GM18870 (cell line): Measurements from ENCODE around the gene GPRIN2.
A peak's percentile ranks its signal among the peaks of the same experiment; 100 is the strongest.
"Not testable (repeated sequence)": the region's sequence is repeated elsewhere in the genome, so short reads cannot be mapped to it uniquely, and the experiment has no call there.

ENCODE experiments used
- ATAC-seq: cut with Tn5 transposase; IDR thresholded peaks from one replicate; pipeline ENCODE4 v1.9.1; 2021; ENCODE audit warnings: moderate library complexity; ENCODE audit not compliant: unreplicated experiment

Gene GPRIN2

DNA sequence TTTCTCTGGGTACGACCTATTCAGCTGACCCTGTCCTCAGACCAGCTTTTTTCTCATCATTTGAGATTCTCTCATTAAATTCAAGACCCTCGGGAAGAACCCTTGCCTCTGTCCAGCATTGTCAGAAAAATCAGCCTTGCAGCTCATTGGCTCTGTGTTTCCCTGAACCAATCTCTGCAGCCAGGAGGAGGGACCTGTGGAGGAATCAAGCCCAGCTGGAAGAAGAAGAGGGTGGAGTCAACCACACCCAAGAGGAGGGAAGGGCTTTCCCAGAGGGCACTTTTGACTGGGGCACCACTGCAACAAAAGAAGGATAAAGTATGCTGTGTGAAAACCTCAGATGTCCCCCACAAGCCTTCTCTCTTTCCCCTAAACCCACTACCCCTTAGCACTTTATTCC lies 14.2 kb upstream of the GPRIN2 start:
- ATAC-seq = not testable (repeated sequence)

DNA sequence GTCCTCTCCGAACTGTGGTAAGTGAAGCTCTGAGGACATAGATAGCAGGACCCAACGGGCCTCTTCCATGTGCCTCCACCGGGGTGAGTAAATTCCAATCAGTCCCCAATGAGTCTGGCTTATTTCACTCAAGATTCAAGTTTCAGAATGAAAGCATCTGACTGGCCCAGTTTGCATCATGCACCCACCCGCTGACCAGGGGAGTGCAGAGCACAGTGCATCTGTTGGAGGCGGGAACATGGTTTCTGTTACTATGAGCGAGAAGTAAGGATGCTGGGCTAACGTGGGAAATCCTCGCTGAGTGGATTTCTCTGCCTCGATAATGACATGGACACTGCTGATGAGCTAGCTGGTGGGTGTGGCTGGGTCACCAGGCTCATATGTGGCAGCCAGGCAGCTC lies 10.7 kb upstream of the GPRIN2 start:
- not testable (repeated sequence) for ATAC-seq

DNA sequence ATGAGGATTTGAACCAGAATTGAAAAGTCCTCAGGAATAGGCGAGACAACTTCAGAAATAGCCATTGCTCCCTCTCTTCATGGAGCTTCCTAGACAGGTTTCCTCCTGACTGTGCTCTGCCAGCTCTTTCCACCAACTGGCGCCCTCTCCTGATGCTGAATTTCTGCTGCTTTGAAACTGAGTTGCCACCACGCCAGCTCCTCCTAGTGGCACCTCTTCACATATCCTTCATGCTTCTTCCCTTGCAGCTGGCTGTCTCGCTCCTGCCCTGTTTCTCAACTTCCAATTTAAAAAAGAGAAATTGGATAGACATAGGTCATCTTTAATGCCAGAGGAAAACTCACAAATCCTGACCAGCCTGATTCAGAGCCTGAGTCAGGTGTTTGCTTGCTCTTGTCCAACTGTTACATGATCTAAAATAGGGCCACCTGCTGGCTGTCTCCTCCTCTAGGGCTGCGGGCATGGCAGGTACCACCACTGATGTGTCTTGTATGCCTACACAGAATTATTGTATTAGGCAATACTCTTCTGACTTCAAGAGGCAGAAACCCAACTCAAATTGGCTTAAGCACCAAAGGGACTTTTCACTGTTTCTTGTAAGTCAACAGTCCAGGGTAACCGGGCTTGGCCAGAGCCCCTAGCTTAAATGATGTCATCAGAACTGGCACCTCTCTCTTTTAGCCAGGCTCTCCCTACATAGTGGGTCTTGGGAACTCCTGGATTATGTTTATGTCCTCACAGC lies 9.3 kb upstream of the GPRIN2 start:
- peak; percentile 61 for ATAC-seq

DNA sequence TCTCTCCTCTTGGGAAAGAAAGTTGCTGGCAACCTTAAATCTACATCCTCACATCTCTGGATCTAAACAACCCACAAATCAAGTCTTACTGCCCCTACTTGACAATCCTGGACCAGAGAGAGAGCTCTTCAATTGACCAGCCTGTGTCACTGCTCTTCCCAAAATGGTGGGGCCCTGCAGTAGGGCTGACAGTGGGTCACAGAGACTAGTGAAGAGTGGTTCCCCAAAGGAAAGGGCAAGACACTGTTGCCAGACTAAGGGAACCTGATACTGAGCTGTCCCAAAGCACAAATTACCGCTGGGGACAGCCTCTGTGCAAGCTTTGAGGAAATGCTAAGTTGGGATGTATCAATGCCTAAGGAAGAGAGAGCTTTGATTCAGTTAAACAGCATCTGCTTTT lies 4.5 kb upstream of the GPRIN2 start:
- no peak for ATAC-seq

DNA sequence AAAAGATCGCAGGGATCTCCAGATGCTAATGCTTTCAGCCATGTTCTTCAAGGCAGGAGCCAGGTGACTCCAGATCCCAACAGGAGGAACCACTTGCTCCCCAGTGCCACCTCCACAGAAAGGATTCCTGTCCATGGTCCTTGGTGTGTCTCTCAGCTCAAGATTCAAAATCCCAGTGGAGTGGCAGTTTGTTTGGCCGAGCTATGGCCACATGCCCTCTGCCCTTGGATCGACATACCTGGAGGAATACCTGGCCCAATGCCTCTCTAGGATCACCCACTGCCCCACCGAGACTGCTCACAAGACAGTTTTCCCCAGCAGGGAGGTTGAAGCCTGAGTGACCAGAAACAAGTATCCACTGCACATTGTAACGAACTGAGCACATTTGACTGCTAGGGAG lies 3.9 kb upstream of the GPRIN2 start:
- ATAC-seq = no peak

DNA sequence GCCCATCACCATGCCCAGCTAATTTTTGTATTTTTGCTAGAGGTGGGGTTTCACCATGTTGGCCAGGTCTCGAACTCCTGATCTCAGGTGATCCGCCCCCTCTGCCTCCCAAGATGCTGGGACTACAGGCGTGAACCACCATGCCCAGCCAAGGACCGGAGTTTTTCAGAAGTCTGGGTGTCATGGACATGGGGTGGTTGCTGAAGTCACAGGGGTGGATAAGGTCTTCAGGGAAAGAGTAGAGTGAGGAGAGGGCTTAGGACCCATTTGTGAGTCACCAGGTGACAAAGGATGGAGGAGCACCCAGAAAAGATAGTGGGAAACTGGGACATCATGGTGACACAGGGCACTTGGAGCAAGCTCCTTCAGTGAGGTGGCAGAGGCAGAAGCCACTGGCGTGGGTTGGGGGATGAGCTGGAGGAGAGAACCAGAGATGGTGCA lies 2.8 kb upstream of the GPRIN2 start:
- no peak for ATAC-seq

DNA sequence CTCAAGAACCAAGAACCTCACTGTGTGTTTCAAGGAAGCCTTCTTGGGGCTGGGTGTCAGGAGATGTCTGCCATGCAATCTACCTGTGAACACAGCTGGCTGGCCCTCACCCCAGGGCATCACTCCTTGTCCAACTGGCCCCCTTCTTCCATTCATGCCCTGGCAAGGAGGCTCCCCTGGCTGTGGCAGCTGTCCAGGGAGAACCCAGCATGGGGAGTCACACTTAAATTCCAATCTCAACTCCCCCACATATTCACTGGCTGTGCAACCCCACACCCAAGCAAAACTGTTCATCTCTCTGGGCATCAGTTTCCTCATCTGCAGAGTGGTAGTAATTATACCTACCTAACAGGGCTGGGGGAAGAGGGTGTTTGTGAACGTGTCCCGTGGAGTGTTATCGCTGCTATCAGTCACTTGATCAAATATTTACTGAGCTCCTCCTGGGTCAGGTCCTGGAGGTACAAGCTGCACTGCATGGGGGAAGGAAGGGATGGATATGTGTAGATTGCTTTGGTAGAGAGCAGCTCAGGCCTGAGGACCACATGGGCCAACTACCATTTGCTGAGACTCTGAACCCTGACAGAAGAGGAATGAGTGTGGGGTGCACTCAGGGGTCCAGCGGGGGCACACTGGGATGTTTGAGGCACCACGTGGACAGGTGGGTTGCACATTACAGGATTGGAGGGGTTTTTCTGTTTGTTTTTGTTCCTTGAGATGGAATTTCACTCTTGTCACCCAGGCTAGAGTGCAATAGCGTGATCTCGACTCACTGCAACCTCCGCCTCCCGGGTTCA lies 2.1 kb upstream of the GPRIN2 start:
- ATAC-seq = no peak

DNA sequence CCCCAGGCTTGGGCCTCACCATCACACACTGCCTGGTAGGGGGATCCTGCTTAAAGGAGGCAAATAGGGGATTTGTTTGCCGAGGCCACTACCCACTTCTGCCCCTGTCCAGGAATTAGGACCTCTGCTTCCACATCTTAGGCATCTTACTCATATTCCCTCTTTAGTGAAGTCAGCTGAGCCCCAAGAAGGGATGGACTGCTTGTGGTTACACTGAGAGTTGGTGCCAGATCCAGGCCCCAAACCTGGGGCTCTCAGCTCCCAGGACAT lies 1.6 kb upstream of the GPRIN2 start:
- no peak for ATAC-seq

DNA sequence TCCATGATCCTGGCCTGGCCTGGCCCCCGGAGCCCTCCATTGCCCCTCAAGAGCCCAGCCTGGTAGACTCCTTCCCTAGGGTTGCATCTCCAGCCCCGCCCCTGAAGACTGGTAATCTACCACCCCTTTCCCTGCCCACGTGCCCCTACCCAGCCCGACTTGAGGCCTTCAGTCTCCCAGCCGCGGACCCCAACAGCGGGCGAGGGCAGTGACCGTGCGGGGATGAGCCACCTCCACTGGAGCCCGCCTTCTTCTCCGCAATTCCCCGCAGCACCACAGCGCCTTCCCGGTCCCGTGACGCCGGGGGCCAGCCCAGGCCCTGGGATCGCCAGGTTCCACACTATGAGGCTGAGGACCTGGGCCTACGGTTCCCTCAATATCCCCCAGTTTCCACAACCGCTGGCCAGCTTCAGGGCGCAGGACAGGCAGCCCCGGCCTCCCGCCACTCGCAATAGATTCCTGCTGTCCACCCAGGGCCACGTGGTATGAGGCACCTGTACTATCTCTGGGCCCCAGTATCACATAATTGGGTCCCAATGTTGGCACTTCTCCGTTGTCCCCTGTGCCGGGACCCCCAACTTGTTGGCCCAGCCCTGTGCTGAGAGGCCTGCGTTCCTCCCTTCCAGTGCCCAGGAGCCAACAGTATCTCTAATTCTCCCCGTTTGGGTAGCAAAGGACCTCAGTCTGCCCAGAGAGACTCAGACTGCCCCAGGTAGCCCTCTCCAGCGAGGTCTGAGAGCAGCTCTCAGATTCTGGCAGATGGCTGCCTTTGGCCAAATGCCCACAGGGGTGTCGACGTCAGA lies 1.1 kb upstream of the GPRIN2 start:
- no peak for ATAC-seq

DNA sequence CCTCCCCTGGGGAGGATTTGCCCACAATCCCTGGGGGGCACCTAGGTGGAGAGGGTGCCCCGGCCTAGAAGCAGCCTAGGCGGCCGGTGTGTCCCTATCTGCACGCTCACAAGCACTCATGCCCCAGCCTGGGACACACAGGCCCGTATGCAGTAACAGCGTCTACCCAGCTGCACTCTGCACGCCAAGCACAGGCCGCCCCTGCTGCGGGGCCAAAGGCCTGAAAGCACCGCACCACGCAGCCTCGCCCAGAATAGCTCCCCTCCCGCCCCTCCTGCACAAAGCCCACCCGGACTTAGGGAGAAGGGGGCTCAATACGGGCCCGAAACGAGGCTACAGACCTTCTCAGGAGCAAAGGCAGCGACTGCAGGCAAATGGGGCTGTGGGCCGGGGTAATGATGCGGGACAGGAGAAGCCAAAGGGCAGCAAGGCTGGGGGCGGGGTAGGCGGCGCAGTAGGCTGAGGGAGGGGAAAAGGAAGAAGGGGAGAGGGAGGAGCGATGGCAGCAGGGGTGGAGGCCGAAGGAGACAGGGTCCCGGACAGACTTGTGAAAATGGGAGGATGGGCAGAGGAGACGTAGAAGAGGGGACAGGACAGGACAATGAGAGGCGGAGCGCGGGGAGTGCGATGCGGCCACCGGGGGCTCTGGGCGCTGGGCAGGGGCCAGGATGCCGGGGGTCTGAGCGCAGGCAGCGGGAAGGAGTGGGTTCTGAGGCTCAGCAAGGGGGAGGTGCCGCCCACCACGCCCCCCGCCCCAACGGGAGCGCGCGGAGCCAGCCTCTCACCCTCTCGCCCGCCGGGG lies 544 bp downstream of the GPRIN2 start:
- ATAC-seq = no peak

DNA sequence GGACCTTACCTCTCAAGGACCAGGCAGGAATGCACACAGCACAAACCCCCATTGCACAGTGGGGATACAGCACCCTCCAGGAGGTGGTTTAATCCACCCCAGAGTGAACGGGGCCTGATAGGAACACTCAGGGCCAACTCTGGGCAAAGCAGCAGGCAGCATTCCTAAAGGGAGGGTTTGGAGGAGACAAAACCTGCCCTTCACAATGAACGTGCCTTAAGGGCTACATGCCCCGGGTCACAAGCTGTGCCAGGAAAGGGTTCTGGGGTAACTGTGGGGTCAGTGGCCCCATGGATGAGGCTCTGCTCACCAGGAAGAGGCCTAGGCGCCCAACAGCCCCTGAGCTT lies 1.1 kb downstream of the GPRIN2 start:
- no peak for ATAC-seq

DNA sequence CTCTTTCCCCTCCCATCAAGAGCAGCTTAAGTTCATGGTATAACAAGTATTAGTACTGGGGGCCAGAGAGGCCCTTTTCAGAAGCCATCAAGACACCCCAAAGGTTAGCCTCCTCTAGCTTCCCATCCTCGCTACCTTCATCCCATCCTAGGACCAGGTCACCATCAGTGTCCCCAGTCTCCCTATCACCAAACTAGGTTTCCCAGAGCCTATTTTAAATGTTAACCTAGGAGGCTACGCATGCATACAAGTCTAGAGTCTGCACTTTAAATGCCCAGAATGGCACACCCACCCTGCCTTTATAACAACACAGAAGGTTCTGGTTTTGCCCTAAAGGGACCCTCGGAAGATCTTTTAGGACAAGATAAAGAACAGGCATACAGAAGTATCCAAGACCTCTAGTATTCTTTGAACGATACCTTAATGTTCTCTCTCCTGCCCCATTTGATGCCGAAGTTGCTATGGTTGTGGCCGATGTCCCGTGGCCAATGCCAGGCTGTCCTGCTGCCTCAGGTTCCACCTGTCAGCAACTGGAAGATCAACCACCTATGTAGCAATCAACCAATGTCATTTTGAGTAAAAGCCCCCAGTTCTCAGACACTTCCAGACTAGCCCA lies 2.2 kb downstream of the GPRIN2 start:
- no peak for ATAC-seq

DNA sequence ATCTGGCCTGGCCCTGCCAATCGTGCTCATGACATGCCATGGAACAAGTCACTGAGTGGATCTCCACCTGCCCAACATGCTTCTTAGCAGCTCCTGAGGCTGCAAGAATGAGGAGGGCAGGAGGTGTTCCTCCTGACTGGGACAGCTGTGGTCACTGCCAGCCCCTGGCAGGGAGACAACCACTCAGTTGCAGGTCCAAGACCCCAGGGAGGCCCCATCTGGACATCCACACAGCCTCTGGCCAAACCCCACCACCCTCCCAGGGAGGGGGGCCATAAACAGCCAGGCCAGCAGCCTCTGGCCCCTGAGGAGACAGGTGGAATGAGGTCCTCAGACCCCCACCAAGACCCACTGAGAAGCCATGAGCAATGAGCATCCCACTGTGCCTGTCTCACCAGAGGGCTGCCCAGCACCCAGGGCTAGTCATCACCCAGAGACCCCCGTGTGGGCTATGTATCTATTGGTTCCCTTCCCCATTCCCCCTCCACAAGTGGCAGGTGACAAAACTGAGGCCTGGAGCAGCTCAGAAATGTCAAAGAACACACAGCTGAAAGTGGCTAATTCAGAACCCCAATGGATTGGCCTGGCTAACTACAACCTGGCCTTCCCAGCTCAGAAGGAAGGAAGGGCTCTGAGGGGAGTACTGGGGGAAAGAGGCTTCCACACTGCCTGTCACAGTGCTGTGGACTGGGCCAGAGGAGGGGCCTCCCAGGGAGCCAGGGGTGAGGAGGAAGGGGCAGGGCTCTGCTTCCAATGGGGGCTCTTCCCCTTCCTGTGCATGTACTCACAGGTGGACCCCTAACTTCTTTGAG lies 3.0 kb downstream of the GPRIN2 start:
- no peak for ATAC-seq

DNA sequence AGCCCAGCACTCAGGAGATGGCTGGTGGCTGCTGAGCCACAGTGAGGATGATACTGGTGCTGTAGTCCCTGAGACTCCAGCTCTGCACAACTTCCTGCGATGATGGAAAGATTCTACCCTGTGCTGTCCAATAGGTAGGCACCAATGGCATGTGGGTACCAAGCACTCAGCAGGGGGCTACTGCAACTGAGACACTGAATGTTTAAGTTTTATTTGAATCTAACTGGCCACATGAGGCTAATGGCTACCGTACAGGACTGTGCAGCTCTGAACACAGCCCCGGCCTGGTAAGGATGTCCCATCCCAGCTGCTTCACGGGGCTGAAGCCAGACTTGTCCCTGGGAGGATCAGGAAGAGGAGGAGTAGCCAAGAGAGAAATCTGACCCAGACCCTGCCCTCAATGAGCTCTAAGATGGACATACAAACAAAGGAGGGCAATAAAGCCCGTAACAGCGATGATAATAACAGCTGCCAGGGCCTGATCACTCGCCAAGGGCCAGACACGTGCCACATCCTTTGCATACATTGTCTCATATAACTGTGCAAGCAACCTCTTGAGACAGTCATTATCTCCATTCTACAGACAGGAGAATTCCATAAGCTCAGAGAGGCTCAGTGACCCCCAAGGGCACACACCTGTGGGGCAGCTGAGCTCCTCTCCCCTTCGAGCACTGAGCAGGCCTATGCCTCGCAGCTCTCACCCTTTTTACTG lies 3.8 kb downstream of the GPRIN2 start:
- ATAC-seq = no peak

DNA sequence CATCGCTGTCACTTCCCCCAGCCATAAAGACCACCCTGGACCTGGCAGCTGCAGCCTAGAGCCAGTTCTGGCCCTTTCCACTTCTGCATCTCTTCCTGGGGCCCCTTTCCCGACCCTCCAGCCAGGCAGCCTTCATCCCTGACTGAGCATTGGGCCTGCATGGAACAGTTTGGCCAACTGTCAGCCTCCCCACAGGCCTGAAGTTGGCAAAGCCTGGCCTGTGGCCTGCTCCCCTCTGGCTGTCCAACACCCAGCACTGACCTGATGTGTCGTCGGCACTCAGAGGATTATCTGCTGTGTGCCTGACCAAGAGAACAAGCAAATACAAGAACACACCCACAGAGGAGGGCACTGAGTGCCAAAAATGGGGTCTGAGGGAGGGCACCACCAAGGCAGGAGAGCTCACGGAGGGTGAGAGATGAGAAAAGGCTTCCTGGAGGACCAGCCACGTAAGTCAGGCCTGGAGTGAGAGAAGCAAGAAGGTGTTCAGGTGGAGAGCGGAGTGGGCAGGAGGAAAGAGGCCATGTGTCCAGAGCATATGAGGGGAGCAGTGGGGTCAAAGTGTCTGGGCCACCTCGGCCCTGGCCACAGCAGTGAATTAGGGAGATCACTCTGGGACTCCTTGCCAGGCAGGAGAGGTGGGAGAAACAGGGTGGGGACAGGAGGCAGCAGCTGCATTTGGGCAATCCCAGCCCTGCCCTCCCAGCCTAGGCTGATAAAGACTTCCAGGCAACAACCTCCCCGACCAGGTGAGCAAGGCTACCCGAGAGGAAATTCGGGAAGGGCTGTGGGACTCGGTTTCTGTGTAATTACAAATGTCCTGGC lies 4.5 kb downstream of the GPRIN2 start:
- ATAC-seq = no peak

DNA sequence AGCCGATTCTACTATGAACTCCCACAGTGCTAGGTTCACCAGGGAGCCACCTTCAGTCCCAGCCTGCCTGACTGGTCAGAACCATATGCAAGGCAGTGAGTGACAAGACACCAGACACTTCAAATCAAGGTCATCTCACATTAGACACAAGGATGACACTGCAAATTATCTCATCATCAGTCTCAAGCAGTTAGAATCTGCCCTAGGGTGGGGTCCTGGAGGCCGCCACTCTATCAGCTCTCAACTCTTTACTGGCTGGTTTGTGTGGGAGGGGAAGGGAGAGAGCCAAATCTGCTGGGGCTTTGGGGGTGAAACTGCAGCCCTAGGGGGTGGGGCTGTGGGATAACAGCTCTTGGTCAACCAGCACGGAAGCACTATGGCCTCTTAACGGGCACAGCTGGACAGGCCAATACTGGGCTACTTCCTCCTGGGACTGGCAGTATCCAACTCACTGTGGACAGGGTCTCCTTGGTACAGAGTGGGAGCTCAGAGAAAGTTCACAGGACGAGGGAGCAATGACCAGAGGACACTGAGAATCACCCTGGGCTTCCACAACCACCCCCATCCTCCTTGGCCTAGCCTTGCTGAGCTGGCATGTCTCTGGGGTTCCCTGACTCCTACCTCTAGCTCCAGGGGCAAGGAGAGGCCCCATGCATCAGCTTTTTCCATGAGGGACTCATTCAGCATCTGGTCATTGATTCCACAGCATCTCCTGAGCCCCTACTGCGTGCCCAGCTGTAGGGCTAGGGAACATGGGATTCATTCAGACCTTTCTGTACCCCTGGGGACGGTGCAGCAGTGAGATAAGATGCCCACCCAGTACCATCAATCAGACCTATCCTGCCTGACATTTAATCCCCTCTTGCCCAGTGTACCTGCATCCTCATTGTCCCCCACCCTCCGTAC lies 5.4 kb downstream of the GPRIN2 start:
- ATAC-seq = no peak

DNA sequence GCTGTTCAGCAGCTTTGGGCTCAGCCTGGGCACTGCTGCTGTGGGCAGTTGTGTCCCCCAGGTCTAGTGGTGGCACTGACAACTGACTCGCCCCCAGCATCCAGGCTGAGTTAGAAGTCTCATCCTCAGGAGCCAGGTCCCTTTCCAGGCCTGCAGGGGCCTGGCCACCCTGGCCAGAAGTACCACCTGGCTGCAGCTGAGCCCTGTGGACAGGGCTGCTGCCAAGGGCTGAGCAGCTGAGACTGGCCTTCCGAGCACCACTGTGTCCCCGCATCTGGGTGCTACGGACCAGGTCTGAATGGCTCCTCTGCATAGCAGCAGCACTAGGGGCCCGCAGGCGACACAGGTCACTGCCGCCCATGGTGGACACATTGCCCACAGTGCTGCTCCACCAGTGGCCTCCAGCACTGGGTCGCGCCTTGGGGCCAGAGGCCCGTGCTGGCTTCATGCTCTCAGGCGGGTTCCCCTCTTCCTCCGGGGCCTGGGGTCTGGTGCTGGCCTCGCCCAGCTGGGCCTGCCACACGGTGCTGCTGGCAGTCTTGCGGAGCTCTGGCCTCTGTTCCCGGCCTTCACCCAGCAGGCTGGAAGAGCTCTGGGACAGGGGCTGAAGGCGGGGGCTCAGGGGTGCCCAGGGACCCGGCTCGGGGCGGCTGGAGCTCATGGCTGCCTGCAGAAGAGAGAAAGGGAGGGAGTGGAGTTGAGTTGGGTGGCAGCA lies 6.2 kb downstream of the GPRIN2 start:
- ATAC-seq = no peak
